SK-N-MC (cell line): ENCODE data around the gene DYRK4.

Source experiments
- DNase-seq: peaks from one replicate; pipeline ENCODE4 v3.0.0-alpha.2; 2011; ENCODE audit warnings: low read depth, low spot score
- H3K27ac ChIP-seq: fragments of 200-600 bp; sonication (generic); 2 replicates; pipeline ENCODE4 v1.5.1; 2016; ENCODE audit warnings: mixed run types
- H3K36me3 ChIP-seq: fragments of 200-600 bp; sonication (generic); 2 replicates; pipeline ENCODE4 v1.6.1; 2017; ENCODE audit warnings: antibody characterized with exemption, low read length, mixed read lengths; ENCODE audit not compliant: insufficient read depth
- H3K4me3 ChIP-seq: fragments of 200-600 bp; sonication (generic); 2 replicates; pipeline ENCODE4 v1.5.1; 2016
- H3K9ac ChIP-seq: fragments of 200-600 bp; sonication (generic); 2 replicates; pipeline ENCODE4 v1.8.0; 2017; ENCODE audit warnings: mixed run types, mixed read lengths; ENCODE audit not compliant: insufficient read length
- H3K9me3 ChIP-seq: fragments of 200-600 bp; sonication (generic); 2 replicates; pipeline ENCODE4 v1.6.1; 2017; ENCODE audit warnings: low read depth, mild to moderate bottlenecking, antibody characterized with exemption, low read length, moderate library complexity, mixed read lengths
- EZH2 ChIP-seq: fragments of 200-600 bp; sonication (generic); IDR thresholded peaks from one replicate; pipeline ENCODE4 v1.6.1; 2017; ENCODE audit warnings: antibody characterized with exemption
- FOXP2 ChIP-seq: optimal IDR thresholded peaks from 2 replicates; pipeline ENCODE3; 2011; ENCODE audit warnings: mild to moderate bottlenecking, moderate library complexity; ENCODE audit not compliant: insufficient read depth; ENCODE audit errors: extremely low read length, control extremely low read depth
- POLR2AphosphoS5 ChIP-seq: IDR thresholded peaks from 2 replicates; pipeline ENCODE4 v1.6.1; 2012; ENCODE audit warnings: mild to moderate bottlenecking, low read depth, low read length, borderline replicate concordance

Gene DYRK4

GRCh38 chr12:4615667-4616066, 53.7 kb downstream of the DYRK4 start:
- no peak for TF ChIP-seq POLR2AphosphoS5
- TF ChIP-seq EZH2, result no peak
- TF ChIP-seq FOXP2, result no peak
- Histone ChIP-seq H3K36me3 (peaks cover 15% of the 10 kb centered on the region), H3K9me3 (no peaks in the 10 kb centered on the region), H3K9ac (no peak overlapping the region), H3K4me3 (no peak overlapping the region), H3K27ac (no peak overlapping the region)
- DNase-seq, result no peak

- H3K27ac ChIP-seq, result no peak overlapping the region
- no peak overlapping the region for H3K4me3 ChIP-seq
- H3K36me3 ChIP-seq, result no peaks in the 10 kb centered on the region
- H3K9ac ChIP-seq, result no peak overlapping the region
- no peaks in the 10 kb centered on the region for H3K9me3 ChIP-seq
- no peak for DNase-seq
- TF ChIP-seq EZH2 (no peak), FOXP2 (no peak), POLR2AphosphoS5 (no peak)
Observed at GRCh38 chr12:4621511-4621910, 59.5 kb downstream of the DYRK4 start.

- H3K9me3 ChIP-seq, result no peaks in the 10 kb centered on the region
- H3K9ac ChIP-seq, result no peak overlapping the region
- DNase-seq, result no peak
- H3K36me3 ChIP-seq, result no peaks in the 10 kb centered on the region
- no peak overlapping the region for H3K27ac ChIP-seq
- no peak overlapping the region for H3K4me3 ChIP-seq
- TF ChIP-seq POLR2AphosphoS5 (no peak), FOXP2 (no peak), EZH2 (no peak)
Observed at GRCh38 chr12:4626543-4626942, 64.5 kb downstream of the DYRK4 start.

DNA sequence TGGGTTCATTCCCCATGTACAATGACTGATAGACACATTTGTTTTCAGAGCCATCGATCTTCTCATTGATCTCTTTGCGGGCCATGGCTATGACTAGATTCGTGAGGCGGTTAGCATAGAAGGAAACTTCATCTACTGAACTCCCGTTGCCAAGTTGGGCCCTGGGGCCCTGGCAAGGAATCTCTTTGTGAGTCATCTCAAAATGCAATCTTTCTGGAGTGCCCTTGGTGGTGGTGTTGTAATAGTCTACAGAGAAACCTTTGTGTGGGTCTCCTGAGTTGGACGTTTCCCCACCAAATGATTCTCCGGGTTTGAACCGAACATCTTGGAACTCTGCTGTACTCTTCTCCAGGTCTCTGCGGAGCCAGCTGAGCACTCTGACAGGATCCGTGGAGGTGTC, 66.4 kb downstream of the DYRK4 start:
- no peak for TF ChIP-seq EZH2
- no peak for TF ChIP-seq POLR2AphosphoS5
- no peak for TF ChIP-seq FOXP2

DNA sequence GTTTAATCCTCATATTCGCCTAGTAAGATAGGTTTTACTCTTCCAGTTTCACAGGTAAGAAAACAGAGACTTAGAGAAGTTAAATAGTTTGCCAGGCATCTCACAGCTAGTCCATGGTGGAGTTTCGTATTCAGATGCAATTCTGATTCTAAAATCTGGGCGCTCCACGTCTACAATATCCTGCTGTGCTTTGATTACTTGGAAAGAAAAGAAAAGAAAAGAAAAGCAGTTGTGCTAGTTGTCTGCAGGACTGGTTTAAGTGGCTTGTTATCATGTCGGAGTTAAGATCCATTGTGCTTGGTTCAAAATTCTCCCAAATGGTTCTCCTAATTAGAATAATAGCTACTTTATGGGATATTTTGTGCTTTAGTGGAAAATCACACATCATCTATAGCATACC, 68.3 kb downstream of the DYRK4 start:
- Histone ChIP-seq H3K9me3 (no peaks in the 10 kb centered on the region), H3K9ac (no peak overlapping the region), H3K36me3 (no peaks in the 10 kb centered on the region), H3K4me3 (no peak overlapping the region), H3K27ac (no peak overlapping the region)
- TF ChIP-seq FOXP2, result no peak
- no peak for TF ChIP-seq EZH2
- no peak for TF ChIP-seq POLR2AphosphoS5
- no peak for DNase-seq

More for the DNA sequence above, 66.4 kb downstream of the DYRK4 start:
- Histone ChIP-seq H3K4me3 (no peak overlapping the region), H3K36me3 (no peaks in the 10 kb centered on the region), H3K9me3 (no peaks in the 10 kb centered on the region), H3K9ac (no peak overlapping the region), H3K27ac (no peak overlapping the region)
- no peak for DNase-seq

- no peak for DNase-seq
- H3K36me3 ChIP-seq, result no peaks in the 10 kb centered on the region
- no peak overlapping the region for H3K9ac ChIP-seq
- H3K27ac ChIP-seq, result no peak overlapping the region
- no peak for TF ChIP-seq POLR2AphosphoS5
- TF ChIP-seq FOXP2, result no peak
- no peak for TF ChIP-seq EZH2
- H3K9me3 ChIP-seq, result no peaks in the 10 kb centered on the region
- H3K4me3 ChIP-seq, result 0 out of 2 replicates have a peak overlapping the region, but pooled peaks have one; percentile 11
Observed at GRCh38 chr12:4643747-4644146, 81.7 kb downstream of the DYRK4 start.

GRCh38 chr12:4645023-4645422, 83.0 kb downstream of the DYRK4 start:
- Histone ChIP-seq H3K4me3 (no peak overlapping the region), H3K9me3 (no peaks in the 10 kb centered on the region), H3K36me3 (no peaks in the 10 kb centered on the region), H3K9ac (no peak overlapping the region), H3K27ac (no peak overlapping the region)
- no peak for DNase-seq
- TF ChIP-seq POLR2AphosphoS5 (no peak), EZH2 (no peak), FOXP2 (no peak)

DNA sequence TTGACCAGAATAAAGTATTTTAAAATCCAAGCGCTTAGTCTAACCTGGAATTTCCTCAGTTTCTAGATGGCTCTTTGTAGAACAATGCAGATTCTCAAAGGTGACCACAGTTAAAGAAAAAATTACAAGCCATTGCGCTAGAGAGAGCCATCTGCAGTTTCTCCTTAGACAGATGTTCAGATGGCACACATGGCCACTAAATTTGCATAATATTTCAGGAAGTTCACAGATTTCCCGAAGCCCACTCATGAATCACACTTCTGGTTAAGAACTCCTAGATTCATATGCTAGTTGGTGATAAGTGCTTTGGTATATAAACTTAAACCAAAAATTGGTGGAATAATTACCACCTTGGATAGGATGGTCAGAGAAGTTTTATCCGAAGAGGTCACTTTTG, 86.1 kb downstream of the DYRK4 start:
- TF ChIP-seq POLR2AphosphoS5 (no peak), FOXP2 (no peak), EZH2 (no peak)
- H3K4me3 ChIP-seq, result peak overlapping the region; percentile 86
- peak overlapping the region; percentile 92 for H3K9ac ChIP-seq
- no peaks in the 10 kb centered on the region for H3K9me3 ChIP-seq
- no peaks in the 10 kb centered on the region for H3K36me3 ChIP-seq
- no peak for DNase-seq
- H3K27ac ChIP-seq, result no peak overlapping the region
